GM23338 (cell line): Measurements from ENCODE around the gene RIOK2. TPM values are rescaled to one million over a fixed set of nuclear protein-coding genes. Genes with fewer than 3 reads are reported as not detected.

Experiments
- ATAC-seq: fragments of 200-7000 bp; cut with Tn5 transposase; 3 replicates; pipeline ENCODE4 v1.9.1; 2020
- DNase-seq: peaks from one replicate; pipeline ENCODE4 v3.0.0-alpha.2; 2015; ENCODE audit warnings: low spot score
- H2AFZ ChIP-seq: fragments of 200-600 bp; sonication (generic); 2 replicates; pipeline ENCODE4 v1.8.0; 2016; ENCODE audit warnings: antibody characterized with exemption, mild to moderate bottlenecking, moderate library complexity
- H3F3A ChIP-seq: fragments of 200-600 bp; sonication (generic); replicated peaks from 2 replicates; pipeline ENCODE4 v1.8.0; 2017; ENCODE audit warnings: antibody characterized with exemption, mixed run types, low read depth
- H3K27ac ChIP-seq: fragments of 200-600 bp; sonication (generic); 2 replicates; pipeline ENCODE4 v1.6.1; 2016; ENCODE audit warnings: low read depth
- H3K27me3 ChIP-seq: fragments of 200-600 bp; sonication (generic); 2 replicates; pipeline ENCODE4 v1.8.0; 2016; ENCODE audit warnings: mild to moderate bottlenecking, mixed run types, moderate library complexity; ENCODE audit not compliant: insufficient read depth
- H3K36me3 ChIP-seq: fragments of 200-600 bp; sonication (generic); 2 replicates; pipeline ENCODE4 v1.8.0; 2016; ENCODE audit warnings: mild to moderate bottlenecking; ENCODE audit not compliant: insufficient read depth
- H3K4me1 ChIP-seq: fragments of 200-600 bp; sonication (generic); 2 replicates; pipeline ENCODE4 v1.8.0; 2016; ENCODE audit warnings: mild to moderate bottlenecking, moderate library complexity; ENCODE audit not compliant: insufficient read depth
- H3K4me2 ChIP-seq: fragments of 200-600 bp; sonication (generic); 2 replicates; pipeline ENCODE4 v1.7.1; 2017; ENCODE audit warnings: mixed run types
- H3K4me3 ChIP-seq: fragments of 200-600 bp; sonication (generic); 2 replicates; pipeline ENCODE4 v1.6.1; 2016; ENCODE audit warnings: mixed run types
- H3K79me2 ChIP-seq: fragments of 200-600 bp; sonication (generic); replicated peaks from 2 replicates; pipeline ENCODE4 v1.8.0; 2017; ENCODE audit warnings: mild to moderate bottlenecking; ENCODE audit not compliant: insufficient read depth
- H3K9me2 ChIP-seq: fragments of 200-600 bp; sonication (generic); 2 replicates; pipeline ENCODE4 v1.8.0; 2017; ENCODE audit not compliant: insufficient read depth
- H4K20me1 ChIP-seq: fragments of 200-600 bp; sonication (generic); replicated peaks from 2 replicates; pipeline ENCODE4 v1.8.0; 2017; ENCODE audit warnings: mild to moderate bottlenecking; ENCODE audit not compliant: insufficient read depth
- H3K27ac Mint-ChIP-seq: 2 replicates; pipeline ENCODE4 v1.8.0; 2020; ENCODE audit warnings: inconsistent platforms, mild to moderate bottlenecking, moderate library complexity, mixed read lengths
- H3K27me3 Mint-ChIP-seq: 3 replicates; pipeline ENCODE4 v1.8.0; 2022; ENCODE audit warnings: low read depth, mild to moderate bottlenecking, moderate library complexity, mixed read lengths, inconsistent platforms; ENCODE audit not compliant: insufficient read depth, poor library complexity
- H3K36me3 Mint-ChIP-seq: 3 replicates; pipeline ENCODE4 v1.8.0; 2021; ENCODE audit warnings: low read depth, mild to moderate bottlenecking, inconsistent platforms, moderate library complexity, mixed read lengths
- H3K4me1 Mint-ChIP-seq: 3 replicates; pipeline ENCODE4 v1.8.0; 2020; ENCODE audit warnings: mild to moderate bottlenecking, inconsistent platforms, mixed read lengths
- H3K4me3 Mint-ChIP-seq: 3 replicates; pipeline ENCODE4 v1.8.0; 2021; ENCODE audit warnings: moderate library complexity, mild to moderate bottlenecking, inconsistent platforms, mixed read lengths
- H3K9me3 Mint-ChIP-seq: 3 replicates; pipeline ENCODE4 v1.8.0; 2020; ENCODE audit warnings: moderate library complexity, mild to moderate bottlenecking, inconsistent platforms, mixed read lengths
- CREB1 ChIP-seq: fragments of 250-450 bp; sonication (Bioruptor Pico); IDR thresholded peaks from 2 replicates; pipeline ENCODE4 v1.5.0; 2020; ENCODE audit warnings: low read depth, mild to moderate bottlenecking, moderate library complexity
- CTCF ChIP-seq, 2 experiments: fragments of 200-600 bp in 1 of 2; sonication (generic) in 1 of 2; conservative IDR thresholded peaks; 2 replicates each; pipeline versions ENCODE4 v1.5.1 to v1.6.1; 2016 to 2017; ENCODE audit warnings: antibody characterized with exemption in 2 of 2, low read depth in 2 of 2, mild to moderate bottlenecking in 2 of 2, moderate library complexity in 1 of 2
- ETS1 ChIP-seq: IDR thresholded peaks from 2 replicates; pipeline ENCODE4 v1.6.1; 2016; ENCODE audit warnings: antibody characterized with exemption
- EZH2 ChIP-seq: fragments of 200-600 bp; sonication (generic); IDR thresholded peaks from one replicate; pipeline ENCODE4 v1.8.0; 2017; ENCODE audit warnings: antibody characterized with exemption, mild to moderate bottlenecking, low read depth; ENCODE audit not compliant: unreplicated experiment
- JUNB ChIP-seq: IDR thresholded peaks from one replicate; pipeline ENCODE4 v1.6.1; 2016; ENCODE audit warnings: antibody characterized with exemption; ENCODE audit not compliant: unreplicated experiment
- NANOG ChIP-seq: IDR thresholded peaks from 2 replicates; pipeline ENCODE4 v1.6.1; 2016; ENCODE audit warnings: antibody characterized with exemption, borderline replicate concordance
- POLR2AphosphoS5 ChIP-seq: IDR thresholded peaks from 2 replicates; pipeline ENCODE4 v1.6.1; 2016; ENCODE audit warnings: antibody characterized with exemption, low read depth
- REST ChIP-seq: IDR thresholded peaks from one replicate; pipeline ENCODE4 v1.6.1; 2018; ENCODE audit warnings: antibody characterized with exemption; ENCODE audit not compliant: unreplicated experiment
- STAT1 ChIP-seq: IDR thresholded peaks from one replicate; pipeline ENCODE4 v1.6.1; 2016; ENCODE audit warnings: antibody characterized with exemption; ENCODE audit not compliant: unreplicated experiment
- ZNF114 ChIP-seq: fragments of 250-450 bp; sonication (Bioruptor Pico); IDR thresholded peaks from 2 replicates; pipeline ENCODE4 v1.5.0; 2020; ENCODE audit warnings: mild to moderate bottlenecking, moderate library complexity
- ZNF331 ChIP-seq: fragments of 250-450 bp; sonication (Bioruptor Pico); IDR thresholded peaks from 2 replicates; pipeline ENCODE4 v1.5.0; 2020; ENCODE audit warnings: low read depth, mild to moderate bottlenecking, moderate library complexity
- polyA plus RNA-seq: library from polyadenylated mRNA; unstranded; fragments of >200 nt; fragmentation: Nextera tagmentation; extraction: Ambion mirVana; gene quantifications from 2 replicates; pipeline ENCODE4 v1.2.1, GENCODE V29; 2016
- total RNA-seq: library from RNA; depleted of rRNA; stranded (reverse); fragments of >200 nt; shearing (Covaris generic); gene quantifications from 2 replicates; pipeline ENCODE4 v1.2.3, GENCODE V29; 2014

The RIOK2 gene
- total and polyA plus RNA-seq, 2 experiments from 2014 or later = 22.9 to 47.6 TPM

GRCh38 chr5:97171703-97172102, 11.3 kb downstream of the RIOK2 start:
- no peaks in the 10 kb centered on the region for H3K9me2 ChIP-seq
- H3K4me3 ChIP-seq = no peak overlapping the region
- Mint-ChIP-seq H3K36me3 (peaks cover 70% of the 10 kb centered on the region), H3K4me3 (no peak overlapping the region), H3K27me3 (no peaks in the 10 kb centered on the region), H3K27ac (no peak overlapping the region), H3K4me1 (no peaks in the 10 kb centered on the region), H3K9me3 (no peaks in the 10 kb centered on the region)
- H3F3A ChIP-seq = no peaks in the 10 kb centered on the region
- H3K4me2 ChIP-seq = no peak overlapping the region
- no peaks in the 10 kb centered on the region for H3K27me3 ChIP-seq
- H2AFZ ChIP-seq = no peak overlapping the region
- H3K79me2 ChIP-seq = no peaks in the 10 kb centered on the region
- ATAC-seq (no peak), DNase-seq (no peak)
- TF ChIP-seq ZNF114 (CRISPR knock-in tag) = no peak
- TF ChIP-seq JUNB = no peak
- H3K36me3 ChIP-seq = peaks cover 58% of the 10 kb centered on the region
- H3K27ac ChIP-seq = no peak overlapping the region
- H4K20me1 ChIP-seq = peaks cover 3% of the 10 kb centered on the region; the same call in 1 of the 2 replicates
- H3K4me1 ChIP-seq = no peaks in the 10 kb centered on the region

GRCh38 chr5:97167435-97167834, 15.6 kb downstream of the RIOK2 start:
- Mint-ChIP-seq H3K9me3 (no peaks in the 10 kb centered on the region), H3K4me3 (no peak overlapping the region), H3K4me1 (no peaks in the 10 kb centered on the region), H3K27ac (no peak overlapping the region), H3K36me3 (peaks cover 73% of the 10 kb centered on the region), H3K27me3 (no peaks in the 10 kb centered on the region)
- Histone ChIP-seq H4K20me1 (peaks cover 3% of the 10 kb centered on the region; the same call in 1 of the 2 replicates), H3K79me2 (no peaks in the 10 kb centered on the region), H3K4me1 (no peaks in the 10 kb centered on the region), H3F3A (no peaks in the 10 kb centered on the region), H3K27me3 (no peaks in the 10 kb centered on the region), H3K4me2 (no peak overlapping the region), H2AFZ (no peak overlapping the region), H3K27ac (no peak overlapping the region), H3K4me3 (no peak overlapping the region), H3K36me3 (peaks cover 41% of the 10 kb centered on the region), H3K9me2 (no peaks in the 10 kb centered on the region)
- DNase-seq (no peak), ATAC-seq (no peak)
- TF ChIP-seq EZH2 (no peak), CTCF (conservative IDR thresholded peaks at IDR 0.05; ENCODE audit: low read depth in 2 of 2) (no peak)

GRCh38 chr5:97165726-97166125, 17.3 kb downstream of the RIOK2 start:
- no peaks in the 10 kb centered on the region for H3K4me1 ChIP-seq
- no peaks in the 10 kb centered on the region for H3K79me2 ChIP-seq
- Mint-ChIP-seq H3K36me3 (peaks cover 67% of the 10 kb centered on the region), H3K4me1 (no peaks in the 10 kb centered on the region), H3K9me3 (no peaks in the 10 kb centered on the region), H3K27me3 (no peaks in the 10 kb centered on the region), H3K4me3 (no peak overlapping the region), H3K27ac (no peak overlapping the region)
- H3K4me2 ChIP-seq = no peak overlapping the region
- peaks cover 3% of the 10 kb centered on the region; the same call in 1 of the 2 replicates for H4K20me1 ChIP-seq
- no peak for DNase-seq
- H3K9me2 ChIP-seq = no peaks in the 10 kb centered on the region
- no peaks in the 10 kb centered on the region for H3K27me3 ChIP-seq
- no peak overlapping the region for H3K27ac ChIP-seq
- no peak overlapping the region for H3K4me3 ChIP-seq
- no peak for ATAC-seq
- no peak overlapping the region for H2AFZ ChIP-seq
- H3F3A ChIP-seq = no peaks in the 10 kb centered on the region
- peaks cover 36% of the 10 kb centered on the region for H3K36me3 ChIP-seq
- TF ChIP-seq CTCF (conservative IDR thresholded peaks at IDR 0.05; ENCODE audit: low read depth in 2 of 2) (no peak), JUNB (no peak), ETS1 (no peak), ZNF331 (CRISPR knock-in tag) (no peak), NANOG (no peak), STAT1 (no peak), EZH2 (no peak), CREB1 (CRISPR knock-in tag) (no peak), REST (no peak), POLR2AphosphoS5 (no peak)
